ENCODE measurements around the gene MTG1. TPM values are rescaled to one million over a fixed set of nuclear protein-coding genes. Genes with fewer than 3 reads are reported as not detected.
"Not testable (repeated sequence)": the region's sequence is repeated elsewhere in the genome, so short reads cannot be mapped to it uniquely, and the experiment has no call there.

MTG1 gene
- total RNA-seq, 1 donor from 2014 or later, result 37.1 TPM

GRCh38 chr10:133422807-133423771, 29.1 kb downstream of the MTG1 start:
- no peak for DNase-seq (ENCODE audit: low read depth in 2 of 2)

- DNase-seq (ENCODE audit: low read depth in 2 of 2), result not testable (repeated sequence)
Measured at GRCh38 chr10:133424102-133424501, 30.1 kb downstream of the MTG1 start.

GRCh38 chr10:133424601-133425000, 30.6 kb downstream of the MTG1 start, which contains the start of gene SPRN:
Gene SPRN (minus strand): TSS chr10:133424625. CDS start chr10:133423681, 944 bp downstream.
- not testable (repeated sequence) for DNase-seq (ENCODE audit: low read depth in 2 of 2)

GRCh38 chr10:133429571-133429970, 35.6 kb downstream of the MTG1 start:
- not testable (repeated sequence) for DNase-seq (ENCODE audit: low read depth in 2 of 2)

GRCh38 chr10:133431888-133432613, 38.1 kb downstream of the MTG1 start:
- DNase-seq (ENCODE audit: low read depth in 2 of 2), result not testable (repeated sequence)

GRCh38 chr10:133432789-133433188, 38.8 kb downstream of the MTG1 start:
- DNase-seq (ENCODE audit: low read depth in 2 of 2), result not testable (repeated sequence)

- peak; percentile 4 to 22 for DNase-seq (ENCODE audit: low read depth in 2 of 2)
Measured at GRCh38 chr10:133438711-133439273, 44.8 kb downstream of the MTG1 start.

GRCh38 chr10:133439517-133440461, 45.8 kb downstream of the MTG1 start:
- no peak for DNase-seq (ENCODE audit: low read depth in 2 of 2)

GRCh38 chr10:133440633-133441285, 46.8 kb downstream of the MTG1 start:
- no peak for DNase-seq (ENCODE audit: low read depth in 2 of 2)

- not testable (repeated sequence) for DNase-seq (ENCODE audit: low read depth in 2 of 2)
Measured at GRCh38 chr10:133441356-133441755, 47.4 kb downstream of the MTG1 start.

- no peak for DNase-seq (ENCODE audit: low read depth in 2 of 2)
Measured at GRCh38 chr10:133441780-133442179, 47.8 kb downstream of the MTG1 start.

GRCh38 chr10:133442191-133442966, 48.4 kb downstream of the MTG1 start:
- no peak for DNase-seq (ENCODE audit: low read depth in 2 of 2)

GRCh38 chr10:133442967-133443924, 49.3 kb downstream of the MTG1 start:
- DNase-seq (ENCODE audit: low read depth in 2 of 2), result no peak

- no peak for DNase-seq (ENCODE audit: low read depth in 2 of 2)
Measured at GRCh38 chr10:133444342-133445267, 50.6 kb downstream of the MTG1 start.

- no peak for DNase-seq (ENCODE audit: low read depth in 2 of 2)
Measured at GRCh38 chr10:133445268-133445732, 51.3 kb downstream of the MTG1 start.

- no peak for DNase-seq (ENCODE audit: low read depth in 2 of 2)
Measured at GRCh38 chr10:133445751-133446708, 52.1 kb downstream of the MTG1 start.
